Ovary (tissue), 9 donors: ENCODE results near the gene PTPRG. TPM values are rescaled to one million over a fixed set of nuclear protein-coding genes. Genes with fewer than 3 reads are reported as not detected.

ENCODE experiments used
- DNase-seq, 5 donors: peaks; one replicate each; pipeline ENCODE4 v3.0.0-alpha.2; 2019 to 2020
- H3K27ac ChIP-seq, 2 donors: fragments of 200-600 bp; one replicate each; pipeline versions ENCODE4 v1.5.1 to v1.8.0; 2019 to 2022
- H3K27me3 ChIP-seq: fragments of 200-600 bp; one replicate; pipeline ENCODE4 v1.8.0; 2022
- H3K36me3 ChIP-seq: fragments of 200-600 bp; sonication (generic); one replicate; pipeline ENCODE4 v1.5.1; 2019
- H3K4me1 ChIP-seq: one replicate; pipeline ENCODE4 v1.8.1; 2013; ENCODE audit warnings: mild to moderate bottlenecking, moderate library complexity; ENCODE audit not compliant: insufficient read depth
- H3K4me3 ChIP-seq: fragments of 200-600 bp; sonication (generic); one replicate; pipeline ENCODE4 v1.5.1; 2017
- H3K9me3 ChIP-seq, 2 donors: fragments of 200-600 bp in 1 of 2; sonication (generic) in 1 of 2; one replicate each; pipeline versions ENCODE4 v1.5.1 to v1.8.1; 2013 to 2019; ENCODE audit warnings: mild to moderate bottlenecking in 1 of 2, moderate library complexity in 1 of 2
- EP300 ChIP-seq: sonication (generic); formaldehyde crosslinking; IDR thresholded peaks from one replicate; pipeline ENCODE4 v1.6.1; 2017; ENCODE audit warnings: antibody characterized with exemption
- POLR2A ChIP-seq: fragments of 450-650 bp; IDR thresholded peaks from one replicate; pipeline ENCODE4 v1.6.1; 2017; ENCODE audit warnings: antibody characterized with exemption, mild to moderate bottlenecking, moderate library complexity
- WGBS, 3 donors: extraction: QIAGEN DNeasy Blood & Tissue Kit in 1 of 3; methylation state at CpG; one replicate each; pipeline versions ENCODE4 v1.1.5 to v1.1.7; 2013 to 2017; 5-methylcytosine and 5-hydroxymethylcytosine counted together
- intact Hi-C, 4 donors: fragments of 100-400 bp; cut with DNase I; formaldehyde crosslinking; loops; one replicate each; pipeline versions ENCODE4 v1.11.0 to v1.15.1; 2022 to 2023
- polyA plus RNA-seq, 2 donors: library from polyadenylated mRNA; stranded (reverse); fragments of 200-250 nt in 1 of 2; fragments of 350-450 nt in 1 of 2; fragmentation: Illumina TruSeq in 1 of 2; extraction: RNeasy Lipid Tissue Mini Kit (QIAGEN cat#74804) in 1 of 2; gene quantifications; one replicate each; pipeline ENCODE4 v1.2.3, GENCODE V29; 2013 to 2014
- total RNA-seq, 7 donors: library from RNA; depleted of rRNA in 2 of 7; stranded (reverse); fragments of >200 nt in 2 of 7; fragmentation: NEBNext Ultra II Directional in 3 of 7; extraction: Animal tissue kit (Norgen Biotek cat#: 25700) in 3 of 7; gene quantifications; one replicate each; pipeline versions ENCODE4 v1.1.0 to v1.2.4, GENCODE V29; 2016 to 2023
- TF ChIP-seq, protein P1 (sequence below), 3 donors: fragments of 450-650 bp in 2 of 3; fragments of 200-600 bp in 1 of 3; IDR thresholded peaks; one replicate each; pipeline versions ENCODE4 v1.5.1 to v1.8.0; 2016 to 2022; ENCODE audit warnings: antibody characterized with exemption in 3 of 3, mild to moderate bottlenecking in 1 of 3
- donor health status: DM: no; HTN: no; CAD: no; lungs with moderate emphysema.
- donor health status: DM: no; HTN: no; CAD: no.
- donor health status: Bipolar disorder and iron deficiency.
- donor health status: DM: yes; HTN: yes; CAD: no.
- donor health status: DM: no; HTN: no; CAD: no.
- donor health status: DM: yes; HTN: yes; CAD: no.

Gene PTPRG
- total and polyA plus RNA-seq, 9 donors, result 18.2 to 87.9 (median 47.7) TPM

DNA sequence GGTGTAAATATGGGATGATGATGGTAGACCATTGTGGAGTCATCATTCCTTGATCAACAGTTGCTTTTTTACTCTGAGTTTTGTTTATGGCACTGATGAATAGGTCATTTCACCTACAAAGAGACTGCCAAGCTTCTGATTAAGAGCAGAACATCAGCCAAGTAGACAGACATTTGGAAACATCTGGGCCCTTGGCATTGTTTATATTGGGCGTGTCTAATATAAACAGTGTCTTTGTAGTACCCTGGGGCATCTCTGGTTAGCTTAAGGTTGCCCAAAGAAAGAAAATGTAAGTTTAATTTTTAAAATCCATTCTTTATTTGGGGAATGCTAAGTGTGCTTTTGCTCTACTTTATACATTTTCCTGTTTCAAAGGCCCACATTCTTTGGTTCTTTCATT lies 435.0 kb downstream of the PTPRG start:
- no peak for DNase-seq
- intact Hi-C loops, result no loop called here
- H3K27me3 ChIP-seq, result no peaks in the 10 kb centered on the region
- 35 to 46% (median 43%) methylated on average over 1 of the region's 1 CpG for WGBS, 3 donors
- H3K27ac ChIP-seq, result no peak overlapping the region
- no peaks in the 10 kb centered on the region for H3K9me3 ChIP-seq
- TF ChIP-seq POLR2A, result no peak
- no peak for TF ChIP-seq EP300
- TF ChIP-seq, protein P1, sequence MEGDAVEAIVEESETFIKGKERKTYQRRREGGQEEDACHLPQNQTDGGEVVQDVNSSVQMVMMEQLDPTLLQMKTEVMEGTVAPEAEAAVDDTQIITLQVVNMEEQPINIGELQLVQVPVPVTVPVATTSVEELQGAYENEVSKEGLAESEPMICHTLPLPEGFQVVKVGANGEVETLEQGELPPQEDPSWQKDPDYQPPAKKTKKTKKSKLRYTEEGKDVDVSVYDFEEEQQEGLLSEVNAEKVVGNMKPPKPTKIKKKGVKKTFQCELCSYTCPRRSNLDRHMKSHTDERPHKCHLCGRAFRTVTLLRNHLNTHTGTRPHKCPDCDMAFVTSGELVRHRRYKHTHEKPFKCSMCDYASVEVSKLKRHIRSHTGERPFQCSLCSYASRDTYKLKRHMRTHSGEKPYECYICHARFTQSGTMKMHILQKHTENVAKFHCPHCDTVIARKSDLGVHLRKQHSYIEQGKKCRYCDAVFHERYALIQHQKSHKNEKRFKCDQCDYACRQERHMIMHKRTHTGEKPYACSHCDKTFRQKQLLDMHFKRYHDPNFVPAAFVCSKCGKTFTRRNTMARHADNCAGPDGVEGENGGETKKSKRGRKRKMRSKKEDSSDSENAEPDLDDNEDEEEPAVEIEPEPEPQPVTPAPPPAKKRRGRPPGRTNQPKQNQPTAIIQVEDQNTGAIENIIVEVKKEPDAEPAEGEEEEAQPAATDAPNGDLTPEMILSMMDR (IDR thresholded peaks at IDR 0.05), result no peak
- no peak overlapping the region for H3K4me3 ChIP-seq
- H3K4me1 ChIP-seq, result no peaks in the 10 kb centered on the region
- no peaks in the 10 kb centered on the region for H3K36me3 ChIP-seq

- WGBS, 3 donors, result 88 to 91% (median 89%) methylated on average over 4 of the region's 4 CpGs
- Histone ChIP-seq H3K4me3 (no peak overlapping the region), H3K27me3 (no peaks in the 10 kb centered on the region), H3K36me3 (no peaks in the 10 kb centered on the region), H3K27ac (no peak overlapping the region), H3K4me1 (no peaks in the 10 kb centered on the region), H3K9me3 (no peaks in the 10 kb centered on the region)
- TF ChIP-seq POLR2A, result no peak
- TF ChIP-seq, protein P1 (IDR thresholded peaks at IDR 0.05), result no peak
- TF ChIP-seq EP300, result no peak
- no peak for DNase-seq
- intact Hi-C loops, result no loop called here
Measured at GRCh38 chr3:61997101-61997500, 435.7 kb downstream of the PTPRG start.

- H3K4me1 ChIP-seq, result no peaks in the 10 kb centered on the region
- 96 to 98% (median 96%) methylated on average over 1 of the region's 1 CpG for WGBS, 3 donors
- no peak for TF ChIP-seq POLR2A
- TF ChIP-seq, protein P1 (IDR thresholded peaks at IDR 0.05), result no peak
- no peak for TF ChIP-seq EP300
- H3K27me3 ChIP-seq, result no peaks in the 10 kb centered on the region
- no peak overlapping the region for H3K27ac ChIP-seq
- H3K4me3 ChIP-seq, result no peak overlapping the region
- no peaks in the 10 kb centered on the region for H3K9me3 ChIP-seq
- intact Hi-C loops, result no loop called here
- no peaks in the 10 kb centered on the region for H3K36me3 ChIP-seq
- no peak for DNase-seq
Measured at GRCh38 chr3:62003835-62004234, 442.5 kb downstream of the PTPRG start.

DNA sequence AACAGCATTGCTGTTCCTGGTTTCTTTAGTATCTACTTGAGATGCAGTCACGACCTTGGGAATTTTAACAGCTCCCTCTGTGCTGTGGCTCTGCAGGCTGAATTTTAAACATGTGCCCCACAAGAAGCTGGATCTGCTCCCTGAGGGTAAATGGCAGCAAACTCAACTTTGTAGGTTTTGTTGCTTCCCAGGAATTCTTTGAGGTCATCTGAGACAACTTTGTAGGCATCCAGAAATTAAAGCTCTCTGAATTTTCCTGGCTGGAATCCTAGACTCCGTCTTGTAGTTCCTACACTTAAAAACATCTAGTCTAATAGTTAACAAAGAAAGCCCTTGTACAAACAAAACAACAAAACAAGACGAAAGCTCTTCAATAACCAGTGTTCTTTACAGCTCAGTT lies 445.7 kb downstream of the PTPRG start:
- TF ChIP-seq, protein P1 (IDR thresholded peaks at IDR 0.05), result no peak
- H3K9me3 ChIP-seq, result no peaks in the 10 kb centered on the region
- H3K27ac ChIP-seq, result no peak overlapping the region
- no peaks in the 10 kb centered on the region for H3K36me3 ChIP-seq
- no peaks in the 10 kb centered on the region for H3K27me3 ChIP-seq
- DNase-seq, result no peak
- H3K4me3 ChIP-seq, result no peak overlapping the region
- intact Hi-C loops, result no loop called here
- no peaks in the 10 kb centered on the region for H3K4me1 ChIP-seq
- WGBS, 3 donors, result 10 to 17% (median 15%) methylated on average over 3 of the region's 3 CpGs

DNA sequence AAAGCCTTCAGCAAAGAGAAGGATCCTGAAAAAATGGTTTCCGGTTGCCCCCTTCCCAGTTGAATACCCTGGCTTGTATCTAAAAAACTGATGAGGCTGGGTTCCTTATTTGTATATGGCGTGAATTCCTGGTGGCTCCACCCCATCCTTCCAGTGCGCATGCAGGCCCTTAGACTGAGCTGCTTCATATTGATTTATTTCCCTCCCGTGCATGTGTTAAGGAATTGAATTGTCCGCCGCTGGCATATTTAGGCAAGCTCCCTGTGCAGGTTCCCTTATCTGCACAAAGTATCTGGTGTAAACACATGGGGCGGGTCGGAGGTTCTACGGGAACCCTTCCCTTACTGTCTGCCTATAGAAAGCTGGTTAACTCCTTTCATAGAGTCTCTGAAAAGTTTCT lies 449.6 kb downstream of the PTPRG start:
- no peaks in the 10 kb centered on the region for H3K9me3 ChIP-seq
- H3K36me3 ChIP-seq, result no peaks in the 10 kb centered on the region
- H3K4me3 ChIP-seq, result no peak overlapping the region
- H3K27me3 ChIP-seq, result no peaks in the 10 kb centered on the region
- H3K27ac ChIP-seq, result no peak overlapping the region
- TF ChIP-seq, protein P1 (IDR thresholded peaks at IDR 0.05), result no peak
- TF ChIP-seq EP300, result no peak
- no peak for TF ChIP-seq POLR2A
- intact Hi-C loops, result no loop called here
- no peaks in the 10 kb centered on the region for H3K4me1 ChIP-seq
- 90 to 94% (median 93%) methylated on average over 9 of the region's 9 CpGs for WGBS, 3 donors
- DNase-seq, result no peak
